ENCODE measurements around the gene TPK1.
A peak's percentile ranks its signal among the peaks of the same experiment; 100 is the strongest.

TPK1 gene

DNA sequence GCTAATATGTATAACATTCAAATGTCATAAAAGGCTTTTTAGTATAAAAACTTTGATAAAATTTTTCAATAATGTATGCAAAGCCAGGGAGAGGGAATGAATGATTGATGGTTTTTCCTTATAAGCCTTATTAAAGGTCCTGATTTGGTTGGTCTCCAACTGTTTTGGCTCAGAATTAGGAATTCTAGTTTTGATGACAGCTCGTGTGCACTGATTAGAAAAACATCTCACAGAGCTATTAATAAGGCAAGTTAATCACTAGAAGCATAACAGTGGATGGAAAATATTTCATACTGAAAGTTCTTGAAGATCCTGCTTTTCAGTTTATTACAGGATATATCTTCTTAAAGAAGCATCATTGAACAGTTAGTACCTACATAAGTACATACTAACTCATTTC lies 317.5 kb downstream of the TPK1 start:
- no peak for DNase-seq

DNA sequence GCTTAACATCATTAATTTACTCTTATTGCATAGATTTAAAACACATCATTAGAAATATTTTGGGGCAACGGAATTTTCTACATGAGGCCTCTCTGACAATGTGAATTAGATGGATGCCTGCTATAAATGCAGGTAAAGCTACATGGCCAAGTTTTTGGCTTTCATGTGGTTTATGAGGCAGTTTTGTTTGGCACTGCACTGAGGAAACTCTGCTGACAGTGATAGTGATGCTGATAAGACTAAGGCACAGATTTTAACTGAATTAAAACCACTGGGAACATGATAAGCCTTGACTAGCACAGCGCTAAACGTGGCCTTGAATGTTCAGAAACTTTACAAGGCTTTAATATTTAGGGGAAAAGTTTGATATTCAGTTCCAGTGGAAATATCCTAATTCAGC lies 318.1 kb downstream of the TPK1 start:
- no peak for DNase-seq

DNA sequence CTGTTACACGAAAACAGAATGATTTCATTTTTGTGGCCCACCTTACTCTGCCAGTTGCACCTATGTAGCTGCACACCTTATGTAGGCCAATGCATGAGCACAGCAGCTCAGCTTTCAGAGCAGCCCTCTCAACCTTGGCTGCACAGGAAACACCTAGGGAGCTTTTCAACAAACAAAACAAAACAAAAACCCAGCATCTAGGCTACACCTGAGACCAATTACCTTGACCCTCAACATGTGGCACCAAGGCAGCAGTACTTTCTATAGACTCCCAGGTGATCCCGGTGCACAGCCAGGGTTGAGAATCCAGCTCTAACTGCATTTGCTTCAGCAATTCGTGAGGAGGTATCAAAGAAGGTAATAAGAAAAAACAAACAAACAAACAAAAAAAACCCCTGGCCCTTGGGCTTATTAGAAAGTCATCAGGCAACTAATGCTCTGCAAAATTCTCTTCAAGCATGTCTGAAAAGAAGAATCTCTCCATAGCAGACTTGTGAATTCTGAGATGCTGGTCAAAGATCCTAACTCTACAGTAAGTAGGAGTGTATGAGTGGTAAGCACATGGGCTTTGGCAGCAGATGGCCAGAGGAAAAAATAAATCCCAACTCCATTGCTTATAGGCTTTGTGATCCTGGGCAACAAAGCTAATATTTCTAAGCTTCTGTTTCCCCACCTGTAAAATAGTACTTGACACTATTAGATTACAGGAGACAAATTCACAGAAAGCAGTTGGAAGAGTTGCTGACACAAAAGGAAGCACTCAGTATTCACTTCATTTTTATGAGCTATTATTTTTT lies 318.9 kb downstream of the TPK1 start:
- no peak for DNase-seq

DNA sequence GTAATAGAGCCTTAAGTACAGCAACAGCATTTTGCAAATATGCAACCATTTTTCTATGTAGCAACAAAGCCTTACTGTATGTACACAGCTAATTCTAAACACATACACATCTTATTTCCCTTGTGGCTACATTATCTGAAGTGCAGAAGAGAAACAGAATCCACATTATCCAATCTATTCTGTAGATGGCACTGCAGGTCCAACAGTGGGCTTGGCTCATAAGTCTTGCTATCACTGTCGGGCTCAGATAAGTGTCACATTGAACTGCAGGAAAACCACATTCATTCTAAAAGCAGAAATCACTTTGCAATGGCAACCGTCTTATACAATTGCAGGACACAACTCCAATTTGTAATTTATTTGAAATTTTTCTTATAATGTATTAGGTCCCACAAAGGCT lies 322.5 kb downstream of the TPK1 start:
- DNase-seq: peak; percentile 75

DNA sequence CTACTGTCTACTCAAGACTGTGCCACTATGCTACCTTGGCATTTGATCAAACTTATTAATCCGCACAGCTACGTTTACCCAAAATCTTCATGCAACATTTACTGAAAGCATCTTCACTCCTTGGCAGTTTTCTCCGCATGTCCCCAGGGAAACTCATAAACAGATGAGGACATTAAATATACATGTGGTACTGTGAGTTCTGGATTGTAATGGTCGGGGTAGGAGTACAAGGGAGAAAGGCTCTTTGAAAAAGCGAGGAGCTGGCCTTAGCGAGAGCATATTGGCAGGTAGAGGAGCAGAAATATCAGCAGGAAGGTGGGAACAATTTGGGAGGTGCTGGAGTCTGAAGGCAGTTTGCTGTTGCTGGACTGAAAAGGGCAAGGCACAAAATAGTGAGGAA lies 325.2 kb downstream of the TPK1 start:
- no peak for DNase-seq

DNA sequence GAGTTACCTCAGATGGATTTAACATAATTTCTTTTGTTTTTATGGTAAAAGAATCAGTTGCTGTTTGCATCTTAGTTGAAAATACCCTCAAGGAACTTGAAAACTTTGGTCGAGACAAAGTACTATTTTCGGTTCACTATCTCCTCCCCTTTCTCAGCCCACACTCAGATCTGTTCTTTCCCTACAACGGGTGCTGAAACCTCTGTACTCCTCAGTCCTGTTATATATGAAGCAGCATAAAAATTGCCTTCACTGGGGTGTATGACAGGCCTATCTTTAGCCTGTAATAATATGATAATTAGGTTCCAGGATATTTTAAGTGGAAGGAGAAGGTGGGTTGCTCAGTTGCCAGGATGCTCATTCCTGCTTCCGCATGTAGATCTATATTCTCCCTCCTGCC lies 327.2 kb downstream of the TPK1 start:
- no peak for DNase-seq

DNA sequence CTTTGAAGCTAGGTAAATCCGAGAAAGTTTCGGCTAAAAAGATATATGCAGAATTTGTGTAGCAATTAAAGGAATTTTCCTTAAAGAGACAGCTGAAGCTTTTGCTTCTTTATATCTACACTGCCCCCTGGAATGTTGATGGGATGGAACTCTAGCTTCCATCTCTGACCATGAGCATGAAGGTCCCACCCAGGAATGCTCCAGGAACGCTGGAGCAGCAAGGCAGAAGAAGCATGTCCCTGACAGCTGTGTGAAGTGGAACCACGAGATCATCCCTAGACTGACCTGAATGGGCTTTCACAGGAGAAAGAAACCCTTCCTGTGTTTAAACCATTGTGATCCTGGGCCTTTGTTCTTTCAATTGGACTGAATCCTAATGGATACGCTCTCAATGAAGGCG lies 332.6 kb downstream of the TPK1 start:
- no peak for DNase-seq

DNA sequence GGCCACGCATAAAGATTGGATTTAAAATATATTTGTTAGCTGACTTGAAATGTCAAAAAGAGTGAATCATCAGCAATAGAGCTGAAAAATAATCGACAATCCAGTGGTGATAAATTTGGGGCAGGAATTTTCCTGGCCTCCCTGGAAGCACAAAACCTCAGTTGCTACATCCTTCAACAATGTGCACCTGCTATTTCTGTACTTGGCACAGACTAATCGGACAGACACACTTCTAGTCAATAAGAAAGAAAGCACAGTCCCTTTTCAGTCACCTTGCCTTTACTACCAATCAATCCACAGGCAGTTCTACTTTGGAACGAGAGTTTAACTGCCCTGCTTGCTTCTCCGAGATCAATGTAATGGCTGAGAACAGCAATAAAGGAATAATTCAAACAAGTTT lies 335.6 kb downstream of the TPK1 start:
- no peak for DNase-seq

DNA sequence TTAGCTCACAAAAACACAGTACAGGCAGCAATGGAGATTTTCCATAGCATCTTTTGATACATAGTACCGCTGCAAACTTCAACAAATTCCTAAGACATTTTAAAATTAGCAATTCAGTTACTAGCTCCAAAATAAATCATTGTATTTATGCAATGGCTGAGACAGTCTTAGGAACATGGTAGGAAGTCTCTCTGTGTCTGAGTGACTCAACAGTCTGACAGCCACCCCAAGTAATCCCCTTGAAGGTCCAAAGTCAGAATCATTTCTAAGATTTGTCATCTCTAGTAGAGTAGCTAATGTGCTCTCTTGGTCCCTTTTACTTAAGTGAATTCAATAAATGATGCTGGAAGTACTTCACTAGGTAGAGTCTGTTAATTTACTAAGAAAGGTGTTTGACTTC lies 338.6 kb downstream of the TPK1 start:
- no peak for DNase-seq

DNA sequence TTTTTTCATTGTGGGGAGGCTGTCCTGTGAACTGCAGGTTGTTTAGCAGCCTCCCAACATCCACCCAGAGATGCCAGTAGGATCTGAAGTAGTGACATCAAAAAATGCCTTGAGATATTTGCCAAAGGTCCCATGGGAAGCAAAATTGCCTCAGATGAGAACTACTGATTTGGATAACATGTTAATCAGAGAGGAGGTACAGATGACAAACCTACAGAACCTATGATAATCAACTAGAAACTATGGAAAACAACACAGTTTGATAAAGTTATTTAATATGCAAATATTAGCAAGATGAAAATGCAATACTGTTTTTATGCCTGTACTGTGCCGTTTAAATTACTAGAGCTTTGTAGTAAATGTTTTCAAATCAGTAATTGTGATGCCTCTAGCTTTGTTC lies 341.5 kb downstream of the TPK1 start:
- no peak for DNase-seq

DNA sequence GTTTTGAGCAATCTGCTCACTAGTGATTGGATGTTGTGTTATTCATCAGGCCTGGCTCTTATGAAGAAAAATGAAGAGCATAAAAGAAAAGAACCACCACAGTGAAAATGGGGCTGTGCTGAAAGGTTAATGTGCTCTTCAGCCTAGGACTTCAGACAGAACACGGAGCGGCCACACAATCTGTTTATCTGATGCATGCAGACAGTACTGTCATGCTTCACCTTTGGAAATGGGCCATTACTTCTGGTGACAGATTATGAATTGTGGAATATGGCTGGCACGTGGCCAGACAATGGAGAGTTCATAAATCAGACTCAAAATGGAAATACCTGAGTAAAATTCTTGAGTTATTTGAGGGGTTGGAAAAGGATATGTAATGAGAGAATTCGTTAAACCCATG lies 346.3 kb downstream of the TPK1 start:
- no peak for DNase-seq

DNA sequence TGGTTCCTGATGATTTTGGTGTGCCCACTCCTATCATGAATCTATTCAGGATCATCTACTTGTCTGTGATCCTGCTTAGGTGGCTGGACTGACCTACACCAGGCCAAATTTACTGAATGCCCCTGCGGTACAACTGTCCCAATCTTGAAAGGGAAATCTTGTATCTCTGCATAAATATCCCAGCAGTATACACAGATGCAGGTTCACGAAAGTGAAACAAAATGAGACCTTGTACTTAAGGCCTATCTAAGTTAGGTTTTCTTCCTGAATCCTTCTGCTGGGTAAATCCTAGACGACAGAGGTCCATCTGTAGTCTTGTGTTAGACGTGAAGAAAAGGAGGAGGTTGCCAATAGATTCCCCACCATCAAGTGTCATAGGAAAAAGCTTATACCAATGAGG lies 346.9 kb downstream of the TPK1 start:
- DNase-seq: no peak

DNA sequence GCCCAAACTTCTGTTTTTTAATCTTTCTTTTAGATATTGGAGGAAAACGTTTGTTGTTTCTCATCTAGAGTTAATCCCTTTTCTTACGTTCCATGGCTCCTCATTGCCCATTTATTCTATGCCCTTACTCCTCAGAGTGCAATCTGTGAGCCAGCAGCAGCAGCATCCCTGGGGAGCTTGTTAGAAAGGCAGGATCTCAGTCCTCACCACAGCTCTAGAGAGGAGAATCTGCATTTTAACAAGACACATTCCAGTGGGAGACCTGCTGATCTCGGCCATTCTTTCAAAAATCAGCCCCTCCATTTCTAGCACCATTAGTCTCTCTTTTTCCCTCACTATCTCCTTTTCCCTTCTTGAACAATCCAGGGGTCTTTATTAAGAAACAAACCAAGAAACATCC lies 348.0 kb downstream of the TPK1 start:
- no peak for DNase-seq

DNA sequence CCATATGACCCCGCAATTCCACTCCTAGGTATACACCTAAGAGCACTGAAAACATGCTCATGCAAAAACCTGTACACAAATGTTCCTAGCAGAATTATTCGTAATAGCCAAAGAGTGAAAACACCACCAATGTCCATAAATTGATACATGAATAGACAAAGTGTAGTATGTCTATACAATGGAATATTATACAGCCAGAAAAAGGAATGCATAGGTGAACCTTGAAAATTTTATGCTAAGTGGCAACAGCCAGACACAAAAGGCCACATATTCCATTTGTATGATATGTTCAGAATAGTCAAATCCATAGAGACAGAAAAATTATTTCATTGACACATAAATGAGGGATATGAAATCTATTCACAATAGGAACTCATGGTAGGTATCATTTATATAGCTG lies 351.4 kb downstream of the TPK1 start:
- no peak for DNase-seq

DNA sequence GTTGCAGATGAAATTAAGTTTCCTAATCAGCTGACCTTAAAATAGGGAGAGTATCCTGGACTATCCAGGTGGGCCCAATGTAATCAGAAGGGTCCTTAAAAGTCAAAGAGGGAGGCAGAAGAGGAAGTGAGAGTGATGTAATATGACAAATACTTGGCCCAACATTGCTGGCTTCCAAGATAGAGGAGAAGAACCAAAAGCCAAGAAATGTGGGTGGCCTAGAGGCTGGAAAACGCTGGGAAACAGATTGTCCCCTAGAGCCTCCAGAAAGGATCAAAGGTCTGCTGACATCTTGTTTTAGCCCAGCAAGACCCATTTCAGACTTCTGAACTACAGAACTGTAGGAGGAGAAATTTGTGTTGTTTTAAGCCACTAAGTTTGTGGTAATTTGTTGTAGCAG lies 352.7 kb downstream of the TPK1 start:
- DNase-seq: no peak

DNA sequence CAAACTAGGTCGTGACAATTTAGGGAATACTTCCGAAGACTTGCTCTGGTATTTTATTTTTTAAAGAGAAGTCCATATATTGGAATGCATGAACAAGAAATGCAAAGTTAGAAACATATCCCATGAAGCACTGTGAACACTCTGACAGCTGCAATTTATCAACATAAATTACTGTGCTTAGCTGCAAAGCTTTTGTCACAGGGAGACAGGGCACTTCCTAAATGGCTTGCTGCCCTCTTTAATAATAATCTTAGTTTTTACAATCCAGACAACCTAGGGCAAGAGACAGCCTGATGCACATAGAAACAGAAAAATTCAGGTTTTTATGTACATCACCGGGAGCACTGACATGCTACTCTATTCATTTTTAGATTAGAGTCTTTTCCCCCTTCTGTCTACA lies 354.0 kb downstream of the TPK1 start:
- peak; percentile 25 for DNase-seq

DNA sequence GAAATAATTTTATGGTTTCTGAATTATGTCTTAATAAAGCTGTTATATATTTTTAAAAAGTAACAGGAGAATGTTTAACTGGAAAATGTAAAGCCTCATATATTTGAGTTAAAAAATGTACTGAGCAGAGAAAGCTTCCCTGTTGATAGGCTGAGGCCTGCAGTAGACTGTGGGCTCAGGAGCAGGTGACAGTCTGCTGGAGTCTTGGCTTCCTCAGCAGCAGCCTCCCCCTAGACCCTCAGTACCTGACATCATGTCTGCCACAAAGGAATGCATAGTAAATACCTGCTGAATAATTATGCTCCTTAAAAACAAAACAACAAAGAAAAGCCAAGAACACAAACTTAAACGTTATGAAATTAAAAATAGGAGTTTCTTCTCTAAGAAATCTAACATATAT lies 358.5 kb downstream of the TPK1 start:
- no peak for DNase-seq

DNA sequence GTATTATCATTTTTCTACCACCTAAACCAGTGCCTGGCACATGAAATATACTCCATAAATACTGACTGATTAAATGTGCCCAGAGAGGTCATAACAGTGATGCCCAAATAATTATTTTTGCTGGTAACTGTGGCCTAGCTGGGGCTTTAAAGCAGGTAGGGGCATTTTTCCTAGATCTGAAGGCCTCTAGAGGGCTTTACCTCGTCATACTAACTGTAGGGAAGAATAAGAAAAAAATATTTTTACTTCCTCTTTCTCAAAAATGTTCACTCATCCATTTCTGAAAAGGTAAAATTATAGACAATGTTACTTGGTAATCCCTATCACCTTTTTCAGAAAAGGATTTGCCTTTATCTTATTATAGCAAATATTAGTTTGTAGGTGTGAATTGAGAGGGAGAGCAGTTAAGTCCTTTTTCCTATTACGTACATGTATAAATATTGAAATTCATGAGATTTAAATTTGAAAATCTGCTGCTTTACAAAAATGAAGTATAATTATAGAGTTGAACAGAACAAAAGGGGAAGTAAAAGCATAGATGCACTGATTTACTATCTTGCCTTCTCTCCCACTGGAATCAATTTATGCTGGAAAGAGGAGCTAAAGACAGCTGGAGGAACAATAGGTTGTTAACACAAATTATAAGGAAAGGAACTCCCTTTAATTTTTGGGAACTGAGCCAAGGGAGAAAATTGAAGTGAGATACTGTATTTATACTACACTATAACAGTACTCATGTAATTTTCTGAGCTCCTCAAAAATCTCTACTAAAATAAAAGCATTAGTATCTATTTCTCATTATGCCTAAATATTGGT lies 360.8 kb downstream of the TPK1 start:
- DNase-seq: no peak

DNA sequence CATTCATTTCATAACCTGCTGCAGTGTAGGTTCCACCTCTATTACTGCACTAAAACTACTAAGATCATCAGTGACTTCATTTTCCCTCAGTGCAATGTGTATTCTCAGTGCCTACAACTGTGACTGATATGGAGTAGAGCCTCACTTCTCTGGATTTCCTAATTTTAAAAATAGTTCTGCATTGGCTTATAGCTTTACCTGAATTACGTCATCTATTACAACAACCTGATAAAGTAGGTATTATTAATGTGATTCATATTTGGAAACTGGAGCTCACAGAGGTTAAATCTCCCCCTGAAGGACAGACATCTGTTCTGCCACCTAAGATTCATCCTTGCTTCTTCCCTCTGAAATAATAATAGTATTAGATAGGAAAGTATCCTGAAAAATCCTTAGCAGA lies 361.5 kb downstream of the TPK1 start:
- DNase-seq: no peak

DNA sequence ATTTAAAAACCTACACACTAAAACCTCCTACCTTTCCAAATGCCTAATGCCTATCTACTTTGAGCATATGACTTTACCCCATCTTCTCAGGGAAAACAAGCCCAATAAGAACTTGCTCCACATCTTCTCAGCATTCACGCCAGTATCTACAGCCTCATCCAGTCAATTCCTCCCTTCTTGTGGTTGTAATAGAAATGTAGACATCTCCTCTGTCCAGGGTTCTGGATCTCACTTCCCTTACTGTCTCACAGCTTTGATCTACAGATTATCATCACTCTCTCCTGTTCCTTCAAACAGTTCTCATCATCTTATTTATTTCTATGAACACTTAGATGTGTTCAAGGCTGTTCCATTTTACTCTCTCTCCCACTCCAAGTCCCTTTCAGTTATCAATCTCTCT lies 361.9 kb downstream of the TPK1 start:
- DNase-seq: no peak

DNA sequence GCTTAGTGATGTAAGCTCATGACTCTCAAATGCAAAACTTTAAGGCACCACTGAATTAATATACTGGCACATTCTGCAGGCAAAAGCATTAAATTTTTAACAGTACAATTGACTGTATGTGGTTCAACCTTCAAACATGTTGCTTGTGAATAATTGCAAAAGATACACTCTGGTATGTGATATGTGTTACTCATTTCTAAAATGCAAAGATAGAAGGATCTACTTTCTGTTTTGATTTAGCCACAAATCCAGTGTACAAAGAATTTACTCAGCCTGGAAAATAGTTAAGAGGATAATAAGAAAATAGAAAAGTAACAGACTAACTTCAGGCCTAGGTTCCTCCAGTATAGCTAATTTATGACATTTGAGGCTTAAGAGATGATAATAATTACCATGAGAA lies 365.8 kb downstream of the TPK1 start:
- no peak for DNase-seq

DNA sequence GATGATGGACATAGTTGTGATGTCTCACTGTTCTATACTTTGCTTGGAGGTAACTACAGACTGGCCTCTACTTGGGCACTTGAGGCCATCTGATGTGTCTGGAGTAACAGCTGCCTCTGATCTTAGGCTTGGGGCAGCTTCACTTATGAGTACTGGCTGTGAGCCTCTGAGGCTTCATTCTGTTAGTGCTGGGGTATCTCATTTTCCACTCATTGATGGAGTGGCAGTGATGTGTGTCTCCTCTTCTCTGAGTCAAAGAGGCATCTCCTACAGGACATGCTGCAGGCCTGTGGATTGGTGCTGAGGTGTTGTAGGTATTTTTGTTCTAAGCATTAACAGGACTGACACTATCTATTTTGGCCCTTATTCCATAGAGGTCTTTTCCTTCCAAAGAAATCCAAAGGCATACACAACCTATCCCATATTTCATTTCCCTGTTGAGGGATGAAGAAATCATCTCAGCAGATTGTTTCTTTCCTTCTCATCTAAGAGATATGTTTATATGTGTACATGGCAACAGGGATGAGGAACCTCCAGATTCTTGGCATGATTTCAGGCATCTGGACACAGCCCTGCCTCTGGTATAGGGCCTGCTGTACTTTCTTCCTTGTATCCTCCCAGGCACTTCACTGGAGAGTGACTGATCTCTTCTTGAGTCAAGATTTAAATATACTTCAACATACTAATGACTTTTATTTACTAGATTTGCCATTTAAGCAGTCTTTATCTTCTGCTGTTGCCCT lies 366.7 kb downstream of the TPK1 start:
- no peak for DNase-seq

DNA sequence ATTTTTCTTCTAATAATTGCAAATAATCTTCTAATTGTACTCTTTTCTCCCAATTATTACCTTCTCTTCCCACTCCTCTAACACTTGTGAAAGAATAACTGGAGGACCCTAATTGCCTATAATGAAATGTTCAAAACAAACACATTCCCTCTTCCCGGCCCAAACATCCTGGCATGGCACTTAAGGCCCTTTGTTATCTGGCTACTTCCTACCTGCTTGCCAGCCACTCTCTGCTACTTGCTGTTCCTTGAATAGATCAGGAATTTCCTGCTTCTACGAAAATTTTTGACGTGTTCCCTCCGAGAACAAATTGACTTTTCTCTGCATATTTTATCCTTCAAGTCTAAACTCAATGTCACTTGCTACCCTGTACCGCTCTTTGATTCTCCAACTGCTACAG lies 376.2 kb downstream of the TPK1 start:
- DNase-seq: no peak

DNA sequence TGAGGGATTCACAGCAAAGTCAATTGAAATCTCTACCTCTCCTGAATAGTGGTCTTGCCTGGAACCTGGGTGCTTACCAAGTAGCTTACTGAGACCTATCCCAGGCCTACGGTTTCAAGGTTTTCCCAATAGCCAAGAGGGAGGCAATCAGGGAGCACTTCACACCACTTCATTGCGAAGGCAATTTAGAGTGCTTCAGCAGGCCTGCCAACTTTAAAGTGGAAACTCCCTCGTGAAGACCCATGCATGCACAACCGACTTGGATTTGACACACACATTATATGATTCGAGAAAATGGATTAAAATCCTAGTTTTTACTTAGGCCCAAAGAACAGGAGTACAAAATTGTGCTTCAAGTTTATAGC lies 380.8 kb downstream of the TPK1 start:
- no peak for DNase-seq

All from eye (tissue), 1 donor.